Measurements from ENCODE around the gene OR2AE1. TPM values are rescaled to one million over a fixed set of nuclear protein-coding genes. Genes with fewer than 3 reads are reported as not detected.

The OR2AE1 gene
- total and polyA plus RNA-seq, 9 of the 15 experiments (the other 6 are each of a cell fraction or from before 2014, with no cell fraction given) = 0.27 TPM; not detected in 8

DNA sequence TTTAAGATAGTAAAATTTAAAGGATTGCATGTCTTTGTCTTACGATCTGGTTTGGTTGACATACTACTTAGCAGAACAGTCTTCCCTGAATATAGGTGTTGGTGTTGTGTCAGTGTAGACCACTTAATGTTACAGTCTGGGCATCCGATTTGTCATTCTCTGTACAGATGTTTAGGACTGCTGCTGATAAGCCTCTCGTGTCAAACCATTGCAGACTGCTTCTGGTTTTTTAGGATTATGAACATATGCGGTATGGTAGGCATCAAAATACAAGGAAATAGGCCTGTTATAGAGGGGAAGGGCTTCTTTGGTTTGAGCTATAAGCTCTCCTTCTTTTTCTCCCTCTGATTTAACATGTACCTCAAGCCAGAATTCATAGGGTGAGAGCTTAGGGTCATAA, 41.6 kb downstream of the OR2AE1 start (continued):
- TF ChIP-seq TEAD4 (IDR thresholded peaks at IDR 0.05; ENCODE audit: low read length) = peak; percentile 100
- no peak for TF ChIP-seq TEAD4 (CRISPR knock-in tag; IDR thresholded peaks at IDR 0.05; ENCODE audit: borderline replicate concordance)
- peak; percentile 82 for TF ChIP-seq MBD2 (IDR thresholded peaks at IDR 0.05; ENCODE audit: borderline replicate concordance, low read depth)
- peak; percentile 69; the same call in 1 of the 2 replicates for TF ChIP-seq MTA3 (IDR thresholded peaks at IDR 0.05; ENCODE audit: borderline replicate concordance)
- TF ChIP-seq ASH1L (IDR thresholded peaks at IDR 0.05; ENCODE audit: borderline replicate concordance, low read depth, partially characterized antibody) = peak; percentile 3
- TF ChIP-seq, protein P1, sequence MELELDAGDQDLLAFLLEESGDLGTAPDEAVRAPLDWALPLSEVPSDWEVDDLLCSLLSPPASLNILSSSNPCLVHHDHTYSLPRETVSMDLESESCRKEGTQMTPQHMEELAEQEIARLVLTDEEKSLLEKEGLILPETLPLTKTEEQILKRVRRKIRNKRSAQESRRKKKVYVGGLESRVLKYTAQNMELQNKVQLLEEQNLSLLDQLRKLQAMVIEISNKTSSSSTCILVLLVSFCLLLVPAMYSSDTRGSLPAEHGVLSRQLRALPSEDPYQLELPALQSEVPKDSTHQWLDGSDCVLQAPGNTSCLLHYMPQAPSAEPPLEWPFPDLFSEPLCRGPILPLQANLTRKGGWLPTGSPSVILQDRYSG (tag; conservative IDR thresholded peaks at IDR 0.05; ENCODE audit: low read depth) = 0 out of 2 replicates have a peak, but pooled peaks have one; percentile 59
- TF ChIP-seq PYGO2 (tag; IDR thresholded peaks at IDR 0.05) = peak; percentile 44; the same call in 1 of the 2 replicates
- peak; percentile 99 for TF ChIP-seq POLR2AphosphoS5 (IDR thresholded peaks at IDR 0.05; ENCODE audit: control insufficient read depth, insufficient read depth, low read depth, low read length)
- TF ChIP-seq, protein P2, sequence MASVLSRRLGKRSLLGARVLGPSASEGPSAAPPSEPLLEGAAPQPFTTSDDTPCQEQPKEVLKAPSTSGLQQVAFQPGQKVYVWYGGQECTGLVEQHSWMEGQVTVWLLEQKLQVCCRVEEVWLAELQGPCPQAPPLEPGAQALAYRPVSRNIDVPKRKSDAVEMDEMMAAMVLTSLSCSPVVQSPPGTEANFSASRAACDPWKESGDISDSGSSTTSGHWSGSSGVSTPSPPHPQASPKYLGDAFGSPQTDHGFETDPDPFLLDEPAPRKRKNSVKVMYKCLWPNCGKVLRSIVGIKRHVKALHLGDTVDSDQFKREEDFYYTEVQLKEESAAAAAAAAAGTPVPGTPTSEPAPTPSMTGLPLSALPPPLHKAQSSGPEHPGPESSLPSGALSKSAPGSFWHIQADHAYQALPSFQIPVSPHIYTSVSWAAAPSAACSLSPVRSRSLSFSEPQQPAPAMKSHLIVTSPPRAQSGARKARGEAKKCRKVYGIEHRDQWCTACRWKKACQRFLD (CRISPR knock-in tag; IDR thresholded peaks at IDR 0.05) = peak; percentile 92
- peak; percentile 20 for TF ChIP-seq TBP (optimal IDR thresholded peaks at IDR 0.05; ENCODE audit: low read depth, low read length)
- TF ChIP-seq NCOR1 (IDR thresholded peaks at IDR 0.05) = peak; percentile 99
- peak; percentile 74; the same call in 1 of the 2 replicates for TF ChIP-seq ZNF274 (IDR thresholded peaks at IDR 0.05; ENCODE audit: borderline replicate concordance, low read depth, low read length)
- no peak for TF ChIP-seq ZNF707 (CRISPR knock-in tag; conservative IDR thresholded peaks at IDR 0.05)
- peak; percentile 84 for TF ChIP-seq NCOA4 (IDR thresholded peaks at IDR 0.05; ENCODE audit: partially characterized antibody)
- peak; percentile 99 for TF ChIP-seq CBFA2T3 (IDR thresholded peaks at IDR 0.05)
- no peak for TF ChIP-seq XRCC5 (IDR thresholded peaks at IDR 0.05; ENCODE audit: low read depth, low read length)
- peak; percentile 99 for TF ChIP-seq MTA2 (IDR thresholded peaks at IDR 0.05; ENCODE audit: low read depth)
- TF ChIP-seq ZNF165 (CRISPR knock-in tag; IDR thresholded peaks at IDR 0.05; ENCODE audit: borderline replicate concordance) = no peak
- peak; percentile 98 for TF ChIP-seq ZNF589 (CRISPR knock-in tag; IDR thresholded peaks at IDR 0.05; ENCODE audit: low read depth)
- TF ChIP-seq HDAC3 (IDR thresholded peaks at IDR 0.05; ENCODE audit: borderline replicate concordance, partially characterized antibody) = peak; percentile 86
- TF ChIP-seq, protein P3, sequence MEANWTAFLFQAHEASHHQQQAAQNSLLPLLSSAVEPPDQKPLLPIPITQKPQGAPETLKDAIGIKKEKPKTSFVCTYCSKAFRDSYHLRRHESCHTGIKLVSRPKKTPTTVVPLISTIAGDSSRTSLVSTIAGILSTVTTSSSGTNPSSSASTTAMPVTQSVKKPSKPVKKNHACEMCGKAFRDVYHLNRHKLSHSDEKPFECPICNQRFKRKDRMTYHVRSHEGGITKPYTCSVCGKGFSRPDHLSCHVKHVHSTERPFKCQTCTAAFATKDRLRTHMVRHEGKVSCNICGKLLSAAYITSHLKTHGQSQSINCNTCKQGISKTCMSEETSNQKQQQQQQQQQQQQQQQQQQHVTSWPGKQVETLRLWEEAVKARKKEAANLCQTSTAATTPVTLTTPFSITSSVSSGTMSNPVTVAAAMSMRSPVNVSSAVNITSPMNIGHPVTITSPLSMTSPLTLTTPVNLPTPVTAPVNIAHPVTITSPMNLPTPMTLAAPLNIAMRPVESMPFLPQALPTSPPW (CRISPR knock-in tag; IDR thresholded peaks at IDR 0.05) = no peak; the same call in 1 of the 2 replicates
- peak; percentile 86; the same call in 1 of the 2 replicates for TF ChIP-seq RUNX1 (IDR thresholded peaks at IDR 0.05; ENCODE audit: low read depth)
- TF ChIP-seq, protein P4, sequence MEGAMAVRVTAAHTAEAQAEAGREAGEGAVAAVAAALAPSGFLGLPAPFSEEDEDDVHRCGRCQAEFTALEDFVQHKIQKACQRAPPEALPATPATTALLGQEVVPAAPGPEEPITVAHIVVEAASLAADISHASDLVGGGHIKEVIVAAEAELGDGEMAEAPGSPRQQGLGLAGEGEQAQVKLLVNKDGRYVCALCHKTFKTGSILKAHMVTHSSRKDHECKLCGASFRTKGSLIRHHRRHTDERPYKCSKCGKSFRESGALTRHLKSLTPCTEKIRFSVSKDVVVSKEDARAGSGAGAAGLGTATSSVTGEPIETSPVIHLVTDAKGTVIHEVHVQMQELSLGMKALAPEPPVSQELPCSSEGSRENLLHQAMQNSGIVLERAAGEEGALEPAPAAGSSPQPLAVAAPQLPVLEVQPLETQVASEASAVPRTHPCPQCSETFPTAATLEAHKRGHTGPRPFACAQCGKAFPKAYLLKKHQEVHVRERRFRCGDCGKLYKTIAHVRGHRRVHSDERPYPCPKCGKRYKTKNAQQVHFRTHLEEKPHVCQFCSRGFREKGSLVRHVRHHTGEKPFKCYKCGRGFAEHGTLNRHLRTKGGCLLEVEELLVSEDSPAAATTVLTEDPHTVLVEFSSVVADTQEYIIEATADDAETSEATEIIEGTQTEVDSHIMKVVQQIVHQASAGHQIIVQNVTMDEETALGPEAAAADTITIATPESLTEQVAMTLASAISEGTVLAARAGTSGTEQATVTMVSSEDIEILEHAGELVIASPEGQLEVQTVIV (CRISPR knock-in tag; IDR thresholded peaks at IDR 0.05; ENCODE audit: borderline replicate concordance) = no peak

Data from K562 (cell line).